GM12864 (cell line): ENCODE measurements around the gene RNF123.

Source experiments
- DNase-seq: peaks from one replicate; pipeline ENCODE4 v3.0.0-alpha.2; 2011; ENCODE audit warnings: low read depth
- H3K4me3 ChIP-seq: 2 replicates; pipeline ENCODE4 v1.5.1; 2011; ENCODE audit warnings: mild to moderate bottlenecking, low read depth, low read length, control low read depth
- CTCF ChIP-seq: IDR thresholded peaks from 2 replicates; pipeline ENCODE4 v1.5.1; 2011; ENCODE audit warnings: low read depth, mild to moderate bottlenecking, moderate library complexity, low read length, control low read depth, inconsistent platforms; ENCODE audit errors: missing control alignments

The RNF123 gene

DNA sequence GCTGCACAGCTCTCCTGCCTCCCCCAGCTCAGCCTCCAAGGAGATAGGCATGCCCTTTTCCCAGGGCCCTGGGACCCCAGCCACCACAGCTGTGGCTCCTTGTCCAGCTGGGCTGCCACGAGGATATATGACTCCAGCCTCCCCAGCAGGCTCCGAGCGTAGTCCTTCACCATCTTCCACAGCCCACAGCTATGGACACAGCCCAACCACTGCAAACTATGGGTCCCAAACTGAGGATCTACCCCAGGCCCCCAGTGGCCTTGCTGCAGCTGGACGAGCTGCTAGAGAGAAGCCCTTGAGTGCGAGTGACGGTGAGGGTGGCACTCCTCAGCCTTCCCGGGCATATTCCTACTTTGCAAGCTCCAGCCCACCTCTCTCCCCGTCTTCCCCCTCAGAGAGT lies 35.7 kb upstream of the RNF123 start:
- TF ChIP-seq CTCF = no peak

GRCh38 chr3:49654176-49654825 lies 35.1 kb upstream of the RNF123 start:
- no peak for DNase-seq
- H3K4me3 ChIP-seq = no peak overlapping the region
- TF ChIP-seq CTCF = no peak

More for the DNA sequence above, 35.7 kb upstream of the RNF123 start:
- DNase-seq = no peak
- H3K4me3 ChIP-seq = no peak overlapping the region

DNA sequence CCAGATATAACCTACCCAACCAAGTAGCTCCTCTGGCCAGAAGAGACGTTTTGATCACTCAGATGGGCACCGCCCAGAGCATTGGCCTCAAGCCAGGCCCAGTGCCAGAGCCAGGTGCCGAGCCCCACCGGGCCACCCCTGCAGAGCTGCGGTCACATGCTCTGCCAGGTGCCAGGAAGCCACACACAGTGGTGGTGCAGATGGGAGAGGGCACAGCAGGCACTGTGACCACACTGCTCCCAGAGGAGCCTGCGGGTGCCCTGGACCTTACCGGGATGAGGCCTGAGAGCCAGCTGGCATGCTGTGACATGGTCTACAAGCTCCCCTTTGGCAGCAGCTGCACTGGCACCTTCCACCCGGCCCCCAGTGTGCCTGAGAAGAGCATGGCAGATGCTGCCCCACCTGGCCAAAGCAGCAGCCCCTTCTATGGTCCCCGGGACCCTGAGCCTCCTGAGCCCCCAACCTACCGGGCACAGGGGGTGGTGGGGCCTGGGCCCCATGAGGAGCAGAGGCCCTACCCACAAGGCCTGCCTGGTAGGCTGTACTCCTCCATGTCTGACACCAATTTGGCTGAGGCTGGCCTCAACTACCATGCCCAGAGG lies 34.3 kb upstream of the RNF123 start:
- no peak for DNase-seq
- TF ChIP-seq CTCF = no peak

DNA sequence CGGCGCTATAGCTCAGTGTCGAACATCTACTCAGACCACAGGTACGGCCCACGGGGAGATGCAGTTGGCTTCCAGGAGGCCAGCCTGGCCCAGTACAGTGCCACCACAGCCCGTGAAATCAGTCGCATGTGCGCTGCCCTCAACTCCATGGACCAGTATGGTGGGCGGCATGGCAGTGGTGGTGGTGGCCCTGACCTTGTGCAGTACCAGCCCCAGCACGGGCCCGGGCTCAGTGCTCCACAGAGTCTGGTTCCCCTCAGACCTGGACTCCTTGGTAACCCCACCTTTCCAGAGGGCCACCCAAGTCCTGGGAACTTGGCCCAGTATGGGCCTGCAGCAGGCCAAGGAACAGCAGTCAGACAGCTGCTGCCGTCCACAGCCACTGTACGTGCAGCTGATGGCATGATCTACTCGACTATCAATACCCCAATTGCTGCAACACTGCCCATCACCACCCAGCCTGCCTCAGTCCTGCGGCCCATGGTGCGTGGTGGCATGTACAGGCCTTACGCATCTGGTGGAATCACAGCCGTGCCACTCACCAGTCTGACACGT lies 33.5 kb upstream of the RNF123 start:
- no peak for DNase-seq
- no peak overlapping the region for H3K4me3 ChIP-seq
- TF ChIP-seq CTCF = no peak

More for the DNA sequence above, 34.3 kb upstream of the RNF123 start:
- no peak overlapping the region for H3K4me3 ChIP-seq

DNA sequence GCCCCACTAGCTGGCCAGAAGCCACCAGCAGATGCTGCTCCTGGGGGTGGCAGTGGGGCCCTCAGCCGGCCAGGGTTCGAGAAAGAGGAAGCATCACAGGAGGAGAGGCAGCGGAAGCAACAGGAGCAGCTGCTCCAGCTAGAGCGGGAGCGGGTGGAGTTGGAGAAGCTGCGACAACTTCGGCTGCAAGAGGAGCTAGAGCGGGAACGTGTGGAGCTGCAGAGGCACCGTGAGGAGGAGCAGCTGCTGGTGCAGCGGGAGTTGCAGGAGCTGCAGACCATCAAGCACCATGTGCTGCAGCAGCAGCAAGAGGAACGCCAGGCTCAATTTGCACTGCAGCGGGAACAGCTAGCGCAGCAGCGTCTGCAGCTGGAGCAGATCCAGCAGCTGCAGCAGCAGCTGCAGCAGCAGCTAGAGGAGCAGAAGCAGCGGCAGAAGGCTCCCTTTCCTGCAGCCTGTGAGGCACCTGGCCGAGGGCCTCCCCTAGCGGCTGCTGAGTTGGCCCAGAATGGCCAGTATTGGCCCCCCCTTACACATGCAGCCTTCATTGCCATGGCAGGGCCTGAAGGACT lies 32.7 kb upstream of the RNF123 start:
- TF ChIP-seq CTCF = peak; percentile 37
- no peak for DNase-seq
- H3K4me3 ChIP-seq = no peak overlapping the region

- no peak for TF ChIP-seq CTCF
- H3K4me3 ChIP-seq = no peak overlapping the region
- DNase-seq = no peak
Observed at GRCh38 chr3:49657208-49657915, 32.0 kb upstream of the RNF123 start.
